Retinal pigment epithelial cell (primary cell): ENCODE data around the gene PDIA6.

Source experiments
- DNase-seq: peaks from one replicate; pipeline ENCODE4 v3.0.0-alpha.2; 2010; ENCODE audit warnings: low read depth
- H3K4me3 ChIP-seq: 2 replicates; pipeline ENCODE4 v1.5.1; 2011; ENCODE audit warnings: mild to moderate bottlenecking, low read length, control low read depth, moderate library complexity
- CTCF ChIP-seq: conservative IDR thresholded peaks from 2 replicates; pipeline ENCODE4 v1.5.1; 2011; ENCODE audit warnings: low read depth, low read length, control low read depth, inconsistent platforms

The PDIA6 gene

DNA sequence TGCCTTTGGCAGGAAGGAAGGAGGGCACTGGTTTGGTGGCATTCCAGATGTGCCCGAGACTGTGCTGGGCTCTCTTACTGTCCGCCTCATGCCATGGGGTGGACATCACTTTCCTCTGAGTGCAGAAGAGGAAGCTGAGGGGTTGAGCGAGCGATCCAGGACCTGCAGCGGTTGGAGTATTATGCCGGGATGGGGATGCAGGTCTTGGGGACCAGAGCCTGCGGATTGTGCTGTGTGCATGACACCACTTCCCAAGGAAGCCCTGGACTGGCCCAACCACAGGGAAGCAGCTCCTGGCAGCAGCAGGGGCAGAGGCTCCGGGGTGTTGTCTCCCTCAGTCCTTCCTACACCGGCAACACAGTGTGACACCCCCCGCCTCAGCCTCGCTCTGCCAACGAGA is 46.7 kb downstream of the PDIA6 start:
- no peak overlapping the region for H3K4me3 ChIP-seq
- DNase-seq, result no peak

DNA sequence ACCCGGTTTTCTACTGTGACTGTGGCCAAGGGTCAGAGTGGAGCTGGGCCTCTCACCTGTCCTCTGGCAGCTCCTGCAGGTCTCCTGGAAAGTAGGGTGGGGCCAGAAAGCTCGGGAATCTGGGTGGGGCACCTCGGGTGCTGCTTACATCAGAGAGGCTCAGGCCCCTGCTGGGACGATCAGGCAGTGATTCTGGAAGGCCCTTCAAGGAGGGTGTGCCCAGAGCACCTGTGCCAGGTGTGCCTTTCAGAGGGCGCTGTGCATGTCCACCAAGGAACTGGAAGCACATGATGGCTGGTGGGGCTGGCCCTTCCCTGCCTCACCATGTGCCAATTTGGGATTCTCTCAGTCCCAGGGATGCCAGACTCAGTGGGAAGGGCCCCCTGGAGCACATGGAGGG is 47.1 kb downstream of the PDIA6 start:
- no peak for TF ChIP-seq CTCF
- H3K4me3 ChIP-seq, result no peak overlapping the region
- DNase-seq, result no peak

More for the DNA sequence above, 46.7 kb downstream of the PDIA6 start:
- no peak for TF ChIP-seq CTCF

DNA sequence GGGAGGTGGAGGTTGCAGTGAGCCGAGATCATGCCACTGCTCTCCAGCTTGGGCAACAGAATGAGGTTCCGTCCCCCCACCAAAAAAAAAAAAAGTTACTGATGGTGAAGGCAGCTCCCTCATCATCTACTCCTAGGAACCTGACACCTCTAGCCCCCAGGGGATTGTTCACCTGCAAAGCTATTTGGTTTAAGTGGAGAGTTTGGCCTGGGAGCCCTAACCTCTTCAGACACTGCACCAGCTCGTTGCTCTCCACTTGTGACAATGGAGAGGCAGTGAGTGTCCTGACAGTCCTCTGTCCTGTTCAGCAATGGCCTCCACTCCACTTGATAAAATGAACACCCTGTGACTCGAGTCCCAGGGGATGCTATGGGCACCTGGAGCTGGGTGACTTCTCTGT is 47.7 kb downstream of the PDIA6 start:
- no peak for TF ChIP-seq CTCF
- no peak for DNase-seq
- H3K4me3 ChIP-seq, result no peak overlapping the region

GRCh38 chr2:10764096-10764785 is 48.3 kb downstream of the PDIA6 start:
- TF ChIP-seq CTCF, result no peak
- no peak overlapping the region for H3K4me3 ChIP-seq
- DNase-seq, result no peak

DNA sequence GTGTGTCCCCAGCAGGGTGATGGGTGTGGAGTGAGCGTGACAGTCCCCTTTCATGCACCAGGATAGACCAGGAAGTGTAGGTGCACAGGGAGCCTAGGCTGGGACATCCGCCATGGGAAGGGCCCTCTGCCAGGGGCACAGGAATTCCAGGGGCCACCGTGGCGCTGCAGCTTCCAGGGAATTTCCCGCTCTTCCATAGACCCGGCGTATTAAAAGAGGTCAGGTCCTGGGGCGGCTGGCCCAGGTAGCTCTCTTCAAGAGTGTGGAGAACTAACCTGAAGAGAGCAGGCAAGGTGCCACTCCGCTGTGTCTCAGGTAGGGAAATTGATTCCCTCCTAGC is 49.2 kb downstream of the PDIA6 start:
- DNase-seq, result no peak
- no peak for TF ChIP-seq CTCF
- no peak overlapping the region for H3K4me3 ChIP-seq

DNA sequence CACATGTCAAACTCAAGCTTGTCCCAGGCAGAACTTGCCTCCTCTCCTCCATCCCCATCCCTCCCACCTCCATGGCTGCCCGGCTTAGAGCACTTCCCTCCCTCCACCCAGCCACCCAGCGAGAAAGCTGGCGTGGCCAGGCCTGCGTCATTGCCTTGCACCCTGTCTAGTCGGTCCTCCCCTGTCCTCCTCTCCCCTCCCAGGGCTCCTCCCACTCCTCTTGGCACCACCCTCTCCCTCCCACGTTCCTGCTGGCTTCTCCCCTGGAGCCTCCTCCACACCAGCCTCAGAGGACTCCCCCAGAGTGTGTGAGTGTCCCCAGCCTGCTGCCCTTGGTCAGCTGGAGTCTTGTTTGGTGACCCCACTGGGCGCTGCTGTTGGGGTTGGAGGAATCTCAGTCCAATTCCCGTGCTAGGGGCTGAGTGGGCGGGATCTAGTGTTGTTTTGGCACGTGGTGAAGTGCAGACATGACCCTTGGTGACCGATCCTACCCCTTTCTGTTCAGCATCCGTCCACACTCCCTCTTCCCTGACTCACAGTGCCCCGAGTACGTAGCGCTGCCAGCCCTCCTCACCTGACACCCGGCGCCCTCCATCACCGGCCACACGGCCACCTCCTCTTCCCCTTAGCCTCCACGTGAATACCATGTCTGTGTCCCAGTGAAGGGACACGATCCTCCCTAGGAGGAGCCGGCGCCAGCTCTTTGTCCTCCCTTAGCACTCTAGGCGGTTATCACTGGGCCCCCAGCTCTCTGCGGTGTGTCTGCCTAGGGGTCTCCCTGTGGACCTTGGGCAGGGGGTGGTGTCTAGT is 49.7 kb downstream of the PDIA6 start:
- no peak for DNase-seq
- no peak for TF ChIP-seq CTCF
- H3K4me3 ChIP-seq, result no peak overlapping the region

GRCh38 chr2:10761591-10761990 is 51.0 kb downstream of the PDIA6 start:
- no peak overlapping the region for H3K4me3 ChIP-seq
- DNase-seq, result no peak
- no peak for TF ChIP-seq CTCF
